HEK293 (cell line): ENCODE data around the gene MIEN1.

Experiments
- SP2 ChIP-seq: fragments of 450-650 bp; formaldehyde crosslinking; IDR thresholded peaks from 2 replicates; pipeline ENCODE4 v1.5.1; 2016; ENCODE audit warnings: missing biosample characterization, missing genetic modification characterization
- TRIM28 ChIP-seq: IDR thresholded peaks from 2 replicates; pipeline ENCODE4 v1.6.1; 2011; ENCODE audit warnings: low read length, control low read depth, borderline replicate concordance
- ZNF114 ChIP-seq: fragments of 450-650 bp; formaldehyde crosslinking; IDR thresholded peaks from 2 replicates; pipeline ENCODE4 v1.5.0; 2017; ENCODE audit warnings: missing biosample characterization, missing genetic modification characterization
- ZNF138 ChIP-seq: fragments of 450-650 bp; formaldehyde crosslinking; IDR thresholded peaks from 2 replicates; pipeline ENCODE4 v1.5.1; 2016; ENCODE audit warnings: missing biosample characterization, missing genetic modification characterization, borderline replicate concordance
- TF ChIP-seq, protein P1 (sequence below): fragments of 450-650 bp; formaldehyde crosslinking; IDR thresholded peaks from 2 replicates; pipeline ENCODE4 v1.5.1; 2016; ENCODE audit warnings: missing biosample characterization, missing genetic modification characterization
- TF ChIP-seq, protein P2 (sequence below): fragments of 450-650 bp; formaldehyde crosslinking; IDR thresholded peaks from 2 replicates; pipeline ENCODE4 v1.5.1; 2016; ENCODE audit warnings: missing biosample characterization, missing genetic modification characterization
- TF ChIP-seq, protein P3 (sequence below): fragments of 450-650 bp; formaldehyde crosslinking; IDR thresholded peaks from 2 replicates; pipeline ENCODE4 v1.5.1; 2016; ENCODE audit warnings: missing biosample characterization, missing genetic modification characterization
- TF ChIP-seq, protein P4 (sequence below): fragments of 450-650 bp; formaldehyde crosslinking; IDR thresholded peaks from 2 replicates; pipeline ENCODE4 v1.5.1; 2017; ENCODE audit warnings: missing biosample characterization, missing genetic modification characterization

DNA sequence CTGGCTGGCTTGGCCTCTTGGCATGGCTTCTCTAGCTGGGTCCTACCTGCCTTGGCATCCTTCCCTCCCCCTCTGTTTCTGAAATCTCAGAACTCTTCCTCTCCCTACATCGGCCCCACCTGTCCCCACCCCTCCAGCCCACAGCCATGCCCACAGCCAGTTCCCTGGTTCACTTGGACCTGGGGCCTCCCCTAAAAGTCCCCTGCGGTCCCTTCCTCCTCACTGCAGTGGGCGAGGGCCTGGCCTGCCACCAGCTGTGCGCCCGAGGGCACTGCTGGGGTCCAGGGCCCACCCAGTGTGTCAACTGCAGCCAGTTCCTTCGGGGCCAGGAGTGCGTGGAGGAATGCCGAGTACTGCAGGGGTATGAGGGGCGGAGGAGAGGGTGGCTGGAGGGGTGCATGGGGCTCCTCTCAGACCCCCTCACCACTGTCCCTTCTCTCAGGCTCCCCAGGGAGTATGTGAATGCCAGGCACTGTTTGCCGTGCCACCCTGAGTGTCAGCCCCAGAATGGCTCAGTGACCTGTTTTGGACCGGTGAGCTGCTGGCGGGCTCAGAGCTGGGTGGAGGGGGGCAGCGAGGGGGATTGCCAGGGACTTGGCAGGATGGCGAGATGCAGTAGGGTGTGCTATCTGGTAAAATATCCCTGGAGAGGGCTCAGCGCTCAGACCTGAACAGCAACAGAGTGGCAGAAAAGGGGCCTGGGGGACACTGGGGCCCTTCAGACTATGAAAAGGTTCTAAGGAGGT, 14.1 kb downstream of the MIEN1 start:
- TF ChIP-seq, protein P1, sequence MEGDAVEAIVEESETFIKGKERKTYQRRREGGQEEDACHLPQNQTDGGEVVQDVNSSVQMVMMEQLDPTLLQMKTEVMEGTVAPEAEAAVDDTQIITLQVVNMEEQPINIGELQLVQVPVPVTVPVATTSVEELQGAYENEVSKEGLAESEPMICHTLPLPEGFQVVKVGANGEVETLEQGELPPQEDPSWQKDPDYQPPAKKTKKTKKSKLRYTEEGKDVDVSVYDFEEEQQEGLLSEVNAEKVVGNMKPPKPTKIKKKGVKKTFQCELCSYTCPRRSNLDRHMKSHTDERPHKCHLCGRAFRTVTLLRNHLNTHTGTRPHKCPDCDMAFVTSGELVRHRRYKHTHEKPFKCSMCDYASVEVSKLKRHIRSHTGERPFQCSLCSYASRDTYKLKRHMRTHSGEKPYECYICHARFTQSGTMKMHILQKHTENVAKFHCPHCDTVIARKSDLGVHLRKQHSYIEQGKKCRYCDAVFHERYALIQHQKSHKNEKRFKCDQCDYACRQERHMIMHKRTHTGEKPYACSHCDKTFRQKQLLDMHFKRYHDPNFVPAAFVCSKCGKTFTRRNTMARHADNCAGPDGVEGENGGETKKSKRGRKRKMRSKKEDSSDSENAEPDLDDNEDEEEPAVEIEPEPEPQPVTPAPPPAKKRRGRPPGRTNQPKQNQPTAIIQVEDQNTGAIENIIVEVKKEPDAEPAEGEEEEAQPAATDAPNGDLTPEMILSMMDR (tag by site-specific recombination): no peak
- TF ChIP-seq, protein P2, sequence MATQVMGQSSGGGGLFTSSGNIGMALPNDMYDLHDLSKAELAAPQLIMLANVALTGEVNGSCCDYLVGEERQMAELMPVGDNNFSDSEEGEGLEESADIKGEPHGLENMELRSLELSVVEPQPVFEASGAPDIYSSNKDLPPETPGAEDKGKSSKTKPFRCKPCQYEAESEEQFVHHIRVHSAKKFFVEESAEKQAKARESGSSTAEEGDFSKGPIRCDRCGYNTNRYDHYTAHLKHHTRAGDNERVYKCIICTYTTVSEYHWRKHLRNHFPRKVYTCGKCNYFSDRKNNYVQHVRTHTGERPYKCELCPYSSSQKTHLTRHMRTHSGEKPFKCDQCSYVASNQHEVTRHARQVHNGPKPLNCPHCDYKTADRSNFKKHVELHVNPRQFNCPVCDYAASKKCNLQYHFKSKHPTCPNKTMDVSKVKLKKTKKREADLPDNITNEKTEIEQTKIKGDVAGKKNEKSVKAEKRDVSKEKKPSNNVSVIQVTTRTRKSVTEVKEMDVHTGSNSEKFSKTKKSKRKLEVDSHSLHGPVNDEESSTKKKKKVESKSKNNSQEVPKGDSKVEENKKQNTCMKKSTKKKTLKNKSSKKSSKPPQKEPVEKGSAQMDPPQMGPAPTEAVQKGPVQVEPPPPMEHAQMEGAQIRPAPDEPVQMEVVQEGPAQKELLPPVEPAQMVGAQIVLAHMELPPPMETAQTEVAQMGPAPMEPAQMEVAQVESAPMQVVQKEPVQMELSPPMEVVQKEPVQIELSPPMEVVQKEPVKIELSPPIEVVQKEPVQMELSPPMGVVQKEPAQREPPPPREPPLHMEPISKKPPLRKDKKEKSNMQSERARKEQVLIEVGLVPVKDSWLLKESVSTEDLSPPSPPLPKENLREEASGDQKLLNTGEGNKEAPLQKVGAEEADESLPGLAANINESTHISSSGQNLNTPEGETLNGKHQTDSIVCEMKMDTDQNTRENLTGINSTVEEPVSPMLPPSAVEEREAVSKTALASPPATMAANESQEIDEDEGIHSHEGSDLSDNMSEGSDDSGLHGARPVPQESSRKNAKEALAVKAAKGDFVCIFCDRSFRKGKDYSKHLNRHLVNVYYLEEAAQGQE (tag by site-specific recombination): no peak
- TF ChIP-seq ZNF114 (tag by site-specific recombination): no peak
- no peak for TF ChIP-seq TRIM28
- TF ChIP-seq SP2 (tag by site-specific recombination): no peak
- TF ChIP-seq, protein P3, sequence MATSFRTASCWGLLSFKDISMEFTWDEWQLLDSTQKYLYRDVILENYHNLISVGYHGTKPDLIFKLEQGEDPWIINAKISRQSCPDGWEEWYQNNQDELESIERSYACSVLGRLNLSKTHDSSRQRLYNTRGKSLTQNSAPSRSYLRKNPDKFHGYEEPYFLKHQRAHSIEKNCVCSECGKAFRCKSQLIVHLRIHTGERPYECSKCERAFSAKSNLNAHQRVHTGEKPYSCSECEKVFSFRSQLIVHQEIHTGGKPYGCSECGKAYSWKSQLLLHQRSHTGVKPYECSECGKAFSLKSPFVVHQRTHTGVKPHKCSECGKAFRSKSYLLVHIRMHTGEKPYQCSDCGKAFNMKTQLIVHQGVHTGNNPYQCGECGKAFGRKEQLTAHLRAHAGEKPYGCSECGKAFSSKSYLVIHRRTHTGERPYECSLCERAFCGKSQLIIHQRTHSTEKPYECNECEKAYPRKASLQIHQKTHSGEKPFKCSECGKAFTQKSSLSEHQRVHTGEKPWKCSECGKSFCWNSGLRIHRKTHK (tag by site-specific recombination): no peak
- TF ChIP-seq, protein P4, sequence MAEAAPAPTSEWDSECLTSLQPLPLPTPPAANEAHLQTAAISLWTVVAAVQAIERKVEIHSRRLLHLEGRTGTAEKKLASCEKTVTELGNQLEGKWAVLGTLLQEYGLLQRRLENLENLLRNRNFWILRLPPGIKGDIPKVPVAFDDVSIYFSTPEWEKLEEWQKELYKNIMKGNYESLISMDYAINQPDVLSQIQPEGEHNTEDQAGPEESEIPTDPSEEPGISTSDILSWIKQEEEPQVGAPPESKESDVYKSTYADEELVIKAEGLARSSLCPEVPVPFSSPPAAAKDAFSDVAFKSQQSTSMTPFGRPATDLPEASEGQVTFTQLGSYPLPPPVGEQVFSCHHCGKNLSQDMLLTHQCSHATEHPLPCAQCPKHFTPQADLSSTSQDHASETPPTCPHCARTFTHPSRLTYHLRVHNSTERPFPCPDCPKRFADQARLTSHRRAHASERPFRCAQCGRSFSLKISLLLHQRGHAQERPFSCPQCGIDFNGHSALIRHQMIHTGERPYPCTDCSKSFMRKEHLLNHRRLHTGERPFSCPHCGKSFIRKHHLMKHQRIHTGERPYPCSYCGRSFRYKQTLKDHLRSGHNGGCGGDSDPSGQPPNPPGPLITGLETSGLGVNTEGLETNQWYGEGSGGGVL (tag by site-specific recombination): no peak
- TF ChIP-seq ZNF138 (tag by site-specific recombination): no peak
